GM12878 (cell line): ENCODE data around the gene SLC1A5. TPM values are rescaled to one million over a fixed set of nuclear protein-coding genes. Genes with fewer than 3 reads are reported as not detected.

Experiments used
- CBFB ChIP-seq: IDR thresholded peaks from 2 replicates; pipeline ENCODE4 v1.6.1; 2016; ENCODE audit warnings: antibody characterized with exemption, low read depth
- CBX3 ChIP-seq: fragments of 200-600 bp; sonication (generic); IDR thresholded peaks from 2 replicates; pipeline ENCODE4 v1.6.1; 2016; ENCODE audit warnings: low read depth, borderline replicate concordance
- CHD4 ChIP-seq: fragments of 200-600 bp; sonication (generic); IDR thresholded peaks from 2 replicates; pipeline ENCODE4 v1.6.1; 2016; ENCODE audit warnings: mild to moderate bottlenecking
- CTCF ChIP-seq, 3 experiments: IDR thresholded peaks in 2 of 3; conservative IDR thresholded peaks in 1 of 3; 2 replicates each; pipeline ENCODE4 v1.5.1; 2011; ENCODE audit warnings: low read depth in 3 of 3, low read length in 3 of 3, mild to moderate bottlenecking in 3 of 3, control low read depth in 2 of 3, moderate library complexity in 2 of 3, inconsistent platforms in 1 of 3, mixed read lengths in 1 of 3; ENCODE audit not compliant: control insufficient read depth in 2 of 3, insufficient read depth in 1 of 3; ENCODE audit errors: extremely low read depth in 1 of 3
- EZH2 ChIP-seq: IDR thresholded peaks from 2 replicates; pipeline ENCODE4 v1.6.1; 2012; ENCODE audit warnings: low read depth, mild to moderate bottlenecking, control low read depth, inconsistent platforms, low read length, borderline replicate concordance; ENCODE audit not compliant: control insufficient read depth
- FOS ChIP-seq: IDR thresholded peaks from 3 replicates; pipeline ENCODE4 v1.6.1; 2011; ENCODE audit warnings: borderline replicate concordance; ENCODE audit not compliant: insufficient read length; ENCODE audit errors: extremely low read depth
- IKZF1 ChIP-seq: fragments of 450-650 bp; conservative IDR thresholded peaks from 2 replicates; pipeline ENCODE4 v1.6.1; 2017; ENCODE audit warnings: antibody characterized with exemption, mild to moderate bottlenecking
- IRF4 ChIP-seq: IDR thresholded peaks from 2 replicates; pipeline ENCODE4 v1.6.1; 2011; ENCODE audit warnings: low read depth, low read length
- JUNB ChIP-seq: IDR thresholded peaks from 2 replicates; pipeline ENCODE4 v1.6.1; 2016; ENCODE audit warnings: antibody characterized with exemption, mild to moderate bottlenecking
- JUND ChIP-seq: IDR thresholded peaks from 2 replicates; pipeline ENCODE4 v1.6.1; 2012; ENCODE audit warnings: low read depth, mild to moderate bottlenecking, low read length, improper control_type of control experiment, moderate library complexity
- NFXL1 ChIP-seq: fragments of 450-650 bp; IDR thresholded peaks from 2 replicates; pipeline ENCODE4 v1.6.1; 2017; ENCODE audit warnings: antibody characterized with exemption, mild to moderate bottlenecking, borderline replicate concordance
- NFYA ChIP-seq: IDR thresholded peaks from 2 replicates; pipeline ENCODE4 v1.6.1; 2011; ENCODE audit warnings: low read depth, mild to moderate bottlenecking, low read length, improper control_type of control experiment, borderline replicate concordance
- PBX3 ChIP-seq: IDR thresholded peaks from 2 replicates; pipeline ENCODE4 v1.6.1; 2011; ENCODE audit warnings: mild to moderate bottlenecking, low read depth, low read length, moderate library complexity; ENCODE audit not compliant: insufficient replicate concordance
- POU2F2 ChIP-seq: IDR thresholded peaks from 3 replicates; pipeline ENCODE4 v1.6.1; 2011; ENCODE audit warnings: low read depth, mild to moderate bottlenecking, low read length, borderline replicate concordance
- RCOR1 ChIP-seq: conservative IDR thresholded peaks from 2 replicates; pipeline ENCODE4 v1.6.1; 2012; ENCODE audit warnings: low read depth, low read length, improper control_type of control experiment
- RELB ChIP-seq: fragments of 450-650 bp; IDR thresholded peaks from 2 replicates; pipeline ENCODE4 v1.6.1; 2017; ENCODE audit warnings: low read depth, mild to moderate bottlenecking, moderate library complexity
- SIX5 ChIP-seq: IDR thresholded peaks from 2 replicates; pipeline ENCODE4 v1.6.1; 2011; ENCODE audit warnings: mild to moderate bottlenecking, low read depth, low read length, moderate library complexity; ENCODE audit not compliant: severe bottlenecking
- SKIL ChIP-seq: fragments of 450-650 bp; IDR thresholded peaks from 2 replicates; pipeline ENCODE4 v1.6.1; 2017; ENCODE audit warnings: mild to moderate bottlenecking, low read depth, inconsistent platforms; ENCODE audit not compliant: poor library complexity, severe bottlenecking
- SMAD5 ChIP-seq: IDR thresholded peaks from 2 replicates; pipeline ENCODE4 v1.6.1; 2016; ENCODE audit warnings: antibody characterized with exemption, low read depth
- SREBF1 ChIP-seq: IDR thresholded peaks from 2 replicates; pipeline ENCODE4 v1.6.1; 2012; ENCODE audit warnings: mild to moderate bottlenecking, low read length
- YY1 ChIP-seq: IDR thresholded peaks from 2 replicates; pipeline ENCODE4 v1.6.1; 2011; ENCODE audit warnings: low read depth, mild to moderate bottlenecking, low read length
- ZNF217 ChIP-seq: fragments of 450-650 bp; IDR thresholded peaks from 2 replicates; pipeline ENCODE4 v1.6.1; 2017; ENCODE audit warnings: antibody characterized with exemption, mild to moderate bottlenecking
- ZNF274 ChIP-seq: IDR thresholded peaks from one replicate; pipeline ENCODE4 v1.8.0; 2011; ENCODE audit not compliant: insufficient read length, insufficient read depth
- polyA plus RNA-seq, 11 experiments: library from polyadenylated mRNA; depleted of rRNA in 4 of 11; unstranded in 6 of 11; stranded (reverse) in 5 of 11; fragments of >200 nt; fragmentation: Nextera tagmentation in 4 of 11; fragmentation: Illumina TruSeq in 1 of 11; extraction: Ambion mirVana in 4 of 11; extraction: Trizol in 1 of 11; gene quantifications; 1 replicate in 1 of 11; 2 replicates in 10 of 11; pipeline versions ENCODE4 v1.2.1 to v1.2.3, GENCODE V29; 2011 to 2016; ENCODE audit warnings: inconsistent platforms in 2 of 11, missing spikeins in 2 of 11, low read depth in 1 of 11
- total RNA-seq, 4 experiments: library from RNA; depleted of rRNA in 3 of 4; stranded (reverse); fragments of >200 nt in 3 of 4; fragmentation: Illumina TruSeq in 1 of 4; extraction: Trizol in 1 of 4; gene quantifications; 2 replicates each; pipeline versions ENCODE4 v1.2.1 to v1.2.3, GENCODE V29; 2013 to 2021

The SLC1A5 gene
- total and polyA plus RNA-seq, 10 of the 15 experiments (the other 5 are each of a cell fraction or from before 2014, with no cell fraction given), result 9.1 to 129 (median 60.9) TPM

- TF ChIP-seq CBFB (peak; percentile 98), IKZF1 (peak; percentile 71; the same call in 1 of the 2 replicates), FOS (no peak), POU2F2 (peak; percentile 97), NFXL1 (no peak), SKIL (no peak), CBX3 (no peak), CHD4 (no peak), PBX3 (no peak), IRF4 (no peak), NFYA (no peak), SMAD5 (peak; percentile 97), RCOR1 (no peak), JUNB (no peak), RELB (peak; percentile 49; the same call in 1 of the 2 replicates), ZNF274 (no peak), EZH2 (no peak), SIX5 (no peak), YY1 (peak; percentile 65), ZNF217 (no peak), JUND (no peak), SREBF1 (no peak), CTCF (IDR thresholded peaks at IDR 0.05 in 2 of 3, conservative IDR thresholded peaks at IDR 0.05 in 1 of 3; ENCODE audit: control insufficient read depth in 2 of 3, extremely low read depth in 1 of 3, insufficient read depth in 1 of 3, low read depth in 3 of 3, low read length in 3 of 3) (no peak)
Observed at GRCh38 chr19:46788262-46788967, at the start of gene SLC1A5 (continued).
